Sigmoid colon (tissue), 7 donors: ENCODE measurements around the gene CEL. TPM values are rescaled to one million over a fixed set of nuclear protein-coding genes. Genes with fewer than 3 reads are reported as not detected.
"Not testable (repeated sequence)": the region's sequence is repeated elsewhere in the genome, so short reads cannot be mapped to it uniquely, and the experiment has no call there.

Source experiments
- DNase-seq: peaks from one replicate; pipeline ENCODE4 v3.0.0-alpha.2; 2019
- H3K27ac ChIP-seq, 4 donors: fragments of 200-600 bp; sonication (generic); one replicate each; pipeline ENCODE4 v1.5.1; 2016 to 2019; ENCODE audit warnings: mild to moderate bottlenecking in 1 of 4
- H3K27me3 ChIP-seq, 3 donors: fragments of 200-600 bp; sonication (generic); one replicate each; pipeline ENCODE4 v1.5.1; 2019; ENCODE audit warnings: mild to moderate bottlenecking in 1 of 3
- H3K36me3 ChIP-seq, 4 donors: fragments of 200-600 bp; sonication (generic); one replicate each; pipeline ENCODE4 v1.5.1; 2016 to 2019
- H3K4me1 ChIP-seq, 4 donors: fragments of 200-600 bp; sonication (generic); one replicate each; pipeline ENCODE4 v1.5.1; 2017 to 2019
- H3K4me3 ChIP-seq, 4 donors: fragments of 200-600 bp; sonication (generic); one replicate each; pipeline ENCODE4 v1.5.1; 2017 to 2019; ENCODE audit warnings: mild to moderate bottlenecking in 2 of 4, moderate library complexity in 1 of 4
- H3K9me3 ChIP-seq, 4 donors: fragments of 200-600 bp in 3 of 4; sonication (generic) in 3 of 4; one replicate each; pipeline versions ENCODE4 v1.5.1 to v1.6.1; 2013 to 2019
- EP300 ChIP-seq, 4 donors: sonication (generic); formaldehyde crosslinking; IDR thresholded peaks; one replicate each; pipeline ENCODE4 v1.6.1; 2017; ENCODE audit warnings: antibody characterized with exemption in 4 of 4
- POLR2A ChIP-seq, 2 donors: fragments of 450-650 bp; IDR thresholded peaks; one replicate each; pipeline ENCODE4 v1.6.1; 2016; ENCODE audit warnings: antibody characterized with exemption in 2 of 2, mild to moderate bottlenecking in 2 of 2, moderate library complexity in 2 of 2
- POLR2AphosphoS5 ChIP-seq, 4 donors: sonication (generic); formaldehyde crosslinking; IDR thresholded peaks; one replicate each; pipeline ENCODE4 v1.6.1; 2017; ENCODE audit warnings: antibody characterized with exemption in 4 of 4
- WGBS, 2 donors: extraction: QIAGEN DNeasy Blood & Tissue Kit; methylation state at CpG; one replicate each; pipeline ENCODE4 v1.1.7; 2013; 5-methylcytosine and 5-hydroxymethylcytosine counted together
- intact Hi-C: fragments of 100-400 bp; cut with DNase I; formaldehyde crosslinking; loops from one replicate; pipeline ENCODE4 v1.15.1; 2023
- polyA plus RNA-seq, 3 donors: library from polyadenylated mRNA; stranded (reverse); fragments of 200-250 nt; gene quantifications; one replicate each; pipeline ENCODE4 v1.2.3, GENCODE V29; 2013
- total RNA-seq, 4 donors: library from RNA; depleted of rRNA; stranded (reverse); fragments of >200 nt; gene quantifications; one replicate each; pipeline ENCODE4 v1.1.0, GENCODE V29; 2016
- TF ChIP-seq, protein P1 (sequence below), 4 experiments: fragments of 450-650 bp in 3 of 4; fragments of 200-600 bp in 1 of 4; IDR thresholded peaks; one replicate each; pipeline ENCODE4 v1.5.1; 2016 to 2019; ENCODE audit warnings: antibody characterized with exemption in 4 of 4, mild to moderate bottlenecking in 3 of 4, moderate library complexity in 2 of 4
- donor health status: healthy with polysubstance abuse.
- donor health status: Bipolar disorder and iron deficiency.
- donor health status: healthy.

CEL gene
- total and polyA plus RNA-seq, 7 donors, result 0.36 to 4.8 (median 1.0) TPM; not detected in 2

DNA sequence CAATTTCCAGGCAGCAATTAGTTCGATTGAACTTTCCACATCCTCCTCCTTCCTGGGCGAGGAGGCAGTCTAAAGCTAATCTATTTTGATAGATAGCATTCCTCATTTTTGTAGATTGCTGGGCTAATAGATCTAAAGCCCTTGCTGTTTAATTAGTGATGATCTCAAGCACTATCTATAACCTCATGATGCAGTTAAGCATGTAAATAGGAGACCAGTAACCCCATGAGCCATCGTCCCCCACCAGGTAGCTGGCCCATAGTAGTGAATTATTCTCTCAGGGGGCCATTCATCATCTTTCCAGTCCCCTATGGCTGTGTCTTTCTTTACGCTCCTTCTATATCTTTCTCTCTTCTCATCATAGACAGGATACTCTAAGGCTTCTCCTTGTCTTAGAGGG lies 14.9 kb downstream of the CEL start:
- intact Hi-C loops, result no loop called here
- Histone ChIP-seq H3K27me3 (no peaks in the 10 kb centered on the region), H3K9me3 (no peaks in the 10 kb centered on the region), H3K27ac (no peak overlapping the region), H3K36me3 (no peaks in the 10 kb centered on the region), H3K4me3 (no peak overlapping the region), H3K4me1 (no peaks in the 10 kb centered on the region)
- DNase-seq, result no peak
- TF ChIP-seq EP300 (IDR thresholded peaks at IDR 0.05), result no peak
- 81 to 94% methylated on average over 4 of the region's 4 CpGs for WGBS, 2 donors

DNA sequence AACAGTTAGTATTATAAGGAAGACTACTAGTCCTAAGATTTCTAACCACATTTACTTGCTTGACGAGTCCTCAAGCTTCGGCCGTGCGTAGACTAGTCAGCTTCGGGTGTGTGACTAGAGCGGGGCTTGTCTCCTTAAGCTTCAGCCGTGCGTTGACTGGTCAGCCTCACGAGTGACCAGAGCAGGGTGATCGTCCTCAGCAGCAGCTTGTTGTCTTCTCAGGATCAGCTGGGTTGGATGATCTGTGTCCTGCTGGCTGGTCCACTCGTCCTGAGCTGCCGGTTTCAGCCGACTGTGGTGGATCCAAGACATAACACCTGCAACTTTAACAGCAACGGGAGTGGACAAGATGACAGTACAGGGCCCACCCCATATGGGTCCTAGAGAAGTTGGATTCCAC lies 16.7 kb downstream of the CEL start:
- no peak for DNase-seq
- Histone ChIP-seq H3K27me3 (no peaks in the 10 kb centered on the region), H3K36me3 (no peaks in the 10 kb centered on the region), H3K4me3 (no peak overlapping the region), H3K9me3 (no peaks in the 10 kb centered on the region), H3K27ac (no peak overlapping the region), H3K4me1 (no peaks in the 10 kb centered on the region)
- WGBS, 2 donors, result 91 to 92% methylated on average over 14 of the region's 14 CpGs
- TF ChIP-seq, protein P1, sequence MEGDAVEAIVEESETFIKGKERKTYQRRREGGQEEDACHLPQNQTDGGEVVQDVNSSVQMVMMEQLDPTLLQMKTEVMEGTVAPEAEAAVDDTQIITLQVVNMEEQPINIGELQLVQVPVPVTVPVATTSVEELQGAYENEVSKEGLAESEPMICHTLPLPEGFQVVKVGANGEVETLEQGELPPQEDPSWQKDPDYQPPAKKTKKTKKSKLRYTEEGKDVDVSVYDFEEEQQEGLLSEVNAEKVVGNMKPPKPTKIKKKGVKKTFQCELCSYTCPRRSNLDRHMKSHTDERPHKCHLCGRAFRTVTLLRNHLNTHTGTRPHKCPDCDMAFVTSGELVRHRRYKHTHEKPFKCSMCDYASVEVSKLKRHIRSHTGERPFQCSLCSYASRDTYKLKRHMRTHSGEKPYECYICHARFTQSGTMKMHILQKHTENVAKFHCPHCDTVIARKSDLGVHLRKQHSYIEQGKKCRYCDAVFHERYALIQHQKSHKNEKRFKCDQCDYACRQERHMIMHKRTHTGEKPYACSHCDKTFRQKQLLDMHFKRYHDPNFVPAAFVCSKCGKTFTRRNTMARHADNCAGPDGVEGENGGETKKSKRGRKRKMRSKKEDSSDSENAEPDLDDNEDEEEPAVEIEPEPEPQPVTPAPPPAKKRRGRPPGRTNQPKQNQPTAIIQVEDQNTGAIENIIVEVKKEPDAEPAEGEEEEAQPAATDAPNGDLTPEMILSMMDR (IDR thresholded peaks at IDR 0.05), result no peak
- TF ChIP-seq POLR2A (IDR thresholded peaks at IDR 0.05) (no peak), EP300 (IDR thresholded peaks at IDR 0.05) (no peak), POLR2AphosphoS5 (IDR thresholded peaks at IDR 0.05) (no peak)
- intact Hi-C loops, result no loop called here

DNA sequence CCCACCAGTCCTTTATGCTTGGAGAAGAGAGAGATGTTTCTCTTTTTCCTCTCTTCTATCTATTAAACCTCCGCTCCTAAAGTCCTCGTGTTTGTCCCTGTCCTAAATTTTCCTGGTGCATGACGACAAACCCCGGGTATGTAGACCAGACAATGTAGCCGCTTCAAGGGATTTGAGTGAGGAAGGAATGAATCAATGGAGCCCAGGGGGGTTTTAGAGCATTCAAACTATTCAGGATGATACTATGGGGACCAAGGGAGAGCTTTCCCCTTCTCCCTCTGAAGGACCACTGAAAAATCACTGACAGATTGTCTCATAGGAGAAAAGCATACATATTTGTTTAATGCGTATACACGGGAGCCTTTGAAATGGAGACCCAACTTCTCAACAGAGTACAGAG lies 18.4 kb downstream of the CEL start:
- no peak for TF ChIP-seq EP300 (IDR thresholded peaks at IDR 0.05)
- TF ChIP-seq, protein P1 (IDR thresholded peaks at IDR 0.05), result no peak
- no peak for TF ChIP-seq POLR2AphosphoS5 (IDR thresholded peaks at IDR 0.05)
- no peak for TF ChIP-seq POLR2A (IDR thresholded peaks at IDR 0.05)
- Histone ChIP-seq H3K4me1 (no peaks in the 10 kb centered on the region), H3K36me3 (no peaks in the 10 kb centered on the region), H3K9me3 (no peaks in the 10 kb centered on the region), H3K27ac (no peak overlapping the region), H3K27me3 (no peaks in the 10 kb centered on the region), H3K4me3 (no peak overlapping the region)
- WGBS, 2 donors, result 79 to 91% methylated on average over 7 of the region's 7 CpGs
- intact Hi-C loops, result no loop called here
- DNase-seq, result no peak

DNA sequence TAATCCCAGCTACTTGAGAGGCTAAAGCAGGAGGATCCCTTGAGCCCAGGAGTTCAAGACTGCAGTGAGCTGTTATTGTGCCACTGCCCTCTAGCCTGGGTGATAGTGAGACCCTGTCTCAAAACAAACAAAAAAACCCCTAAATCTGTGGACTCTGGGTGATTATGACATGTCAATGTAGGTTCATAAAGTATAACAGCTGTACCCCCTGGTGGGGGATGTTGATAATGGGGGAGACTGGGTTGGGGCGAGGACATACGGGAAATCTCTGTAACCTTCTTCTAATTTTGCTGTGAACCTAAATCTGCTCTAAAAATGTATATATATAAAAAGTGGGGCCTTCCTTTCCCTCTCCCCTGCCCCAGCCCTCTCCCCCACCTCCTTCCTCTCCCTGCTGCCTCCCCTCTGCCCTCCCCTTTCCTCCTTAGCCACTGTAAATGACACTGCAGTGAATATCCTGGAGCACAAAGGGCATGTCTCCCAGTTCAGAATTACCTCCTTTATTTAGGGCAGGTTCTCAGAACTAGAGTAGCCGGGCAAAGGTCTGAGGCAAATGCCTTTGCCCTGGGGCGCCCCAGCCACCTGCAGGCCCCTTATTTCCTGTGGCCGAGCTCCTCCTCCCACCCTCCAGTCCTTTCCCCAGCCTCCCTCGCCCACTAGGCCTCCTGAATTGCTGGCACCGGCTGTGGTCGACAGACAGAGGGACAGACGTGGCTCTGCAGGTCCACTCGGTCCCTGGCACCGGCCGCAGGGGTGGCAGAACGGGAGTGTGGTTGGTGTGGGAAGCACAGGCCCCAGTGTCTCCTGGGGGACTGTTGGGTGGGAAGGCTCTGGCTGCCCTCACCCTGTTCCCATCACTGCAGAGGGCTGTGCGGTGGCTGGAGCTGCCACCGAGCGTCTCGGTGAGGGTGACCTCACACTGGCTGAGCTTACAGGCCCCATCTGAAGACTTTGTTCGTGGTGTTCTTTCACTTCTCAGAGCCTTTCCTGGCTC lies 19.3 kb downstream of the CEL start:
- intact Hi-C loops, DNase-seq: not testable (repeated sequence)
- WGBS, 2 donors, result 56 to 69% methylated on average over 10 of the region's 18 CpGs

DNA sequence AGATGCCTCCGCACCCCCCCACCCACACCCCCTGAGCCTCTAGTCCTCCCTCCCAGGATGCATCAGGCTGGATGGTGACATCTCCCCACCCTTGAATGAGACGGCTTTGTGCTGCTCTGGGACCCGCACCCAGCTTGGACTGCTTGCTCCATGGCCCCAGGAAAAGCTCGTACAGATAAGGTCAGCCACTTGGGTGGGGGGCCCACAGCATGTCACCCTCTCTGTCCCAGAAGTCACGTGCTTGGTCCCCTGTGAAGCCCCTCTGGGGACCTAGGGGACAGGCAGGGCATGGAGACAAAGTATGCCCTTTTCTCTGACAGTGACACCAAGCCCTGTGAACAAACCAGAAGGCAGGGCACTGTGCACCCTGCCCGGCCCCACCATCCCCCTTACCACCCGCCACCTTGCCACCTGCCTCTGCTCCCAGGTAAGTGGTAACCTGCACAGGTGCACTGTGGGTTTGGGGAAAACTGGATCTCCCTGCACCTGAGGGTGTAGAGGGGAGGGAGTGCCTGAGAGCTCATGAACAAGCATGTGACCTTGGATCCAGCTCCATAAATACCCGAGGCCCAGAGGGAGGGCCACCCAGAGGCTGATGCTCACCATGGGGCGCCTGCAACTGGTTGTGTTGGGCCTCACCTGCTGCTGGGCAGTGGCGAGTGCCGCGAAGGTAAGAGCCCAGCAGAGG lies 20.3 kb downstream of the CEL start:
- DNase-seq, H3K4me3 ChIP-seq, H3K27ac ChIP-seq, H3K4me1 ChIP-seq, H3K9me3 ChIP-seq, H3K36me3 ChIP-seq, intact Hi-C loops, H3K27me3 ChIP-seq: not testable (repeated sequence)
- WGBS, 2 donors, result 70 to 87% methylated on average over 5 to 8 of the region's 12 CpGs

More for the DNA sequence above, 19.3 kb downstream of the CEL start:
- H3K27me3 ChIP-seq, H3K27ac ChIP-seq, H3K4me3 ChIP-seq, H3K9me3 ChIP-seq, H3K36me3 ChIP-seq, H3K4me1 ChIP-seq: not testable (repeated sequence)

DNA sequence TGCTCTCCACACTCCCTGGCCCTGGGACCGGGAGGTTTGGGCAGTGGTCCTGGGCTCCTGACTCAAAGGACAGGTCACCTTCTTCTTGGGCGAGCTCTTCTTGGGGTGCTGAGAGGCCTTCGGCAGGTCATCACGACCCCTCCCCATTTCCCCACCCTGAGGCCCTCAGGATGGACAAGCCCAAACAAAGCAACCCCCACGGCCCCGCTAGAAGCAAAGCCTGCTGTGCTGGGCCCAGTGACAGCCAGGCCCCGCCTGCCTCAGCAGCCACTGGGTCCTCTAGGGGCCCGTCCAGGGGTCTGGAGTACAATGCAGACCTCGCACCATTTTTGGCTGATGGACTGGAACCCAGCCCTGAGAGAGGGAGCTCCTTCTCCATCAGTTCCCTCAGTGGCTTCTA lies 21.9 kb downstream of the CEL start:
- DNase-seq, H3K4me1 ChIP-seq, intact Hi-C loops, H3K27me3 ChIP-seq, H3K27ac ChIP-seq, H3K4me3 ChIP-seq, H3K36me3 ChIP-seq, H3K9me3 ChIP-seq: not testable (repeated sequence)
- WGBS, 2 donors, result 67 to 85% methylated on average over 7 to 9 of the region's 9 CpGs

DNA sequence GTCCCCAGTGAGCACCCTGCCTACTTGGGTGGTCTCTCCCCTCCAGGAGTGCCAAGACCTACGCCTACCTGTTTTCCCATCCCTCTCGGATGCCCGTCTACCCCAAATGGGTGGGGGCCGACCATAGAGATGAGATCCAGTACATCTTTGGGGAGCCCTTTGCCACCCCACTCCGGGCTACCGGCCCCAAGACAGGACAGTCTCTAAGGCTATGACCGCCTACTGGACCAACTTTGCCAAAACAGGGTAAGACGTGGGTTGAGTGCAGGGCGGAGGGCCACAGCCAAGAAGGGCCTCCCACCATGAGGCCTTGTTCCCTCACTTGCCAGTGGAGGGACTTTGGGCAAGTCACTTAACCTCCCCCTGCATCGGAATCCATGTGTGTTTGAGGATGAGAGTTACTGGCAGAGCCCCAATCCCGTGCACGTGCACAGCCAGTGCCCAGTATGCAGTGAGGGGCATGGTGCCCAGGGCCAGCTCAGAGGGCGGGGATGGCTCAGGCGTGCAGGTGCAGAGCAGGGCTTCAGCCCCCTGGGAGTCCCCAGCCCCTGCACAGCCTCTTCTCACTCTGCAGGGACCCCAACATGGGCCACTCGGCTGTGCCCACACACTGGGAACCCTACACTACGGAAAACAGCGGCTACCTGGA lies 24.6 kb downstream of the CEL start:
- H3K36me3 ChIP-seq, DNase-seq: not testable (repeated sequence)

More for the DNA sequence above, 24.6 kb downstream of the CEL start:
- H3K4me3 ChIP-seq, H3K9me3 ChIP-seq, intact Hi-C loops, H3K27me3 ChIP-seq, H3K4me1 ChIP-seq, H3K27ac ChIP-seq: not testable (repeated sequence)
- 87 to 93% methylated on average over 16 to 17 of the region's 17 CpGs for WGBS, 2 donors
